Sigmoid colon (tissue), 3 donors: Measurements from ENCODE around the gene IMMP2L.
"Not testable (repeated sequence)": the region's sequence is repeated elsewhere in the genome, so short reads cannot be mapped to it uniquely, and the experiment has no call there.

Experiments used
- POLR2A ChIP-seq, 2 donors: fragments of 450-650 bp; IDR thresholded peaks; one replicate each; pipeline ENCODE4 v1.6.1; 2016; ENCODE audit warnings: antibody characterized with exemption in 2 of 2, mild to moderate bottlenecking in 2 of 2, moderate library complexity in 2 of 2
- TF ChIP-seq, protein P1 (sequence below), 4 experiments: fragments of 450-650 bp in 3 of 4; fragments of 200-600 bp in 1 of 4; IDR thresholded peaks; one replicate each; pipeline ENCODE4 v1.5.1; 2016 to 2019; ENCODE audit warnings: antibody characterized with exemption in 4 of 4, mild to moderate bottlenecking in 3 of 4, moderate library complexity in 2 of 4

DNA sequence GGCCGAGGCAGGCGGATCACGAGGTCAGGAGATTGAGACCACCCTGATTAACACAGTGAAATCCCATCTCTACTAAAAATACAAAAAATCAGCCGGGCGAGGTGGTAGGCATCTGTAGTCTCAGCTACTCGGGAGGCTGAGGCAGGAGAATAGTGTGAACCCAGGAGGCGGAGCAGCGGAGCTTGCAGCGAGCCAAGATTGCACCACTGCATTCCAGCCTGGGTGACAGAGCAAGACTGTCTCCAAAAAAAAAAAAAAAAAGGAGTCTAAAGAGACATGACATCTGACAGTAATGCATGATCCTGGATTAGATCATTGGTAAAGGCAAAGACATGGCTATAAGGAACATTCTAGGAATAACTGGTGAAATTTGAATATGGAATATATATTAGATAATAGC lies 489.6 kb downstream of the IMMP2L start:
- TF ChIP-seq, protein P1, sequence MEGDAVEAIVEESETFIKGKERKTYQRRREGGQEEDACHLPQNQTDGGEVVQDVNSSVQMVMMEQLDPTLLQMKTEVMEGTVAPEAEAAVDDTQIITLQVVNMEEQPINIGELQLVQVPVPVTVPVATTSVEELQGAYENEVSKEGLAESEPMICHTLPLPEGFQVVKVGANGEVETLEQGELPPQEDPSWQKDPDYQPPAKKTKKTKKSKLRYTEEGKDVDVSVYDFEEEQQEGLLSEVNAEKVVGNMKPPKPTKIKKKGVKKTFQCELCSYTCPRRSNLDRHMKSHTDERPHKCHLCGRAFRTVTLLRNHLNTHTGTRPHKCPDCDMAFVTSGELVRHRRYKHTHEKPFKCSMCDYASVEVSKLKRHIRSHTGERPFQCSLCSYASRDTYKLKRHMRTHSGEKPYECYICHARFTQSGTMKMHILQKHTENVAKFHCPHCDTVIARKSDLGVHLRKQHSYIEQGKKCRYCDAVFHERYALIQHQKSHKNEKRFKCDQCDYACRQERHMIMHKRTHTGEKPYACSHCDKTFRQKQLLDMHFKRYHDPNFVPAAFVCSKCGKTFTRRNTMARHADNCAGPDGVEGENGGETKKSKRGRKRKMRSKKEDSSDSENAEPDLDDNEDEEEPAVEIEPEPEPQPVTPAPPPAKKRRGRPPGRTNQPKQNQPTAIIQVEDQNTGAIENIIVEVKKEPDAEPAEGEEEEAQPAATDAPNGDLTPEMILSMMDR (IDR thresholded peaks at IDR 0.05) = not testable (repeated sequence)
- TF ChIP-seq POLR2A (IDR thresholded peaks at IDR 0.05) = not testable (repeated sequence)
